ENCODE data around the gene SVIL.
"Not testable (repeated sequence)": the region's sequence is repeated elsewhere in the genome, so short reads cannot be mapped to it uniquely, and the experiment has no call there.

SVIL gene

DNA sequence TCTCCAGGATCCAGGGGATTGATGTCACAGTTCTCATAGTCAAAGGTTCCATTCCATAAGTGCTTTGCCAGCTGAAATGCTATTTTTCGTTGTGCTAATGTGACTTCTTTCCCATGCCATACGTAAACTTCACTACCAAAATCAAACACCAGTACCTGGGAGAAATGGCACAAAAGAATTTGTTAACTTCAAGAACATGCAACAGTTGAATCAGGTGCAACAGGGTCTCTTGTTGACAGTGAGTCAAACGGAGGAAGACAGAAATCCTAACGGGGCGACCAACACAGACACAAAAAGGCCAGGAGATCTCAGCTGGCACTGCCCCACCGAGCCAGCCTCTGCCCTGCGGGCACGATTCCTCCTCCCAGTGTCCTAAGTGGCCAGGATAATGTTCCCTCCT is 150.1 kb downstream of the SVIL start:
- DNase-seq (ENCODE audit: low read depth) = not testable (repeated sequence)

DNA sequence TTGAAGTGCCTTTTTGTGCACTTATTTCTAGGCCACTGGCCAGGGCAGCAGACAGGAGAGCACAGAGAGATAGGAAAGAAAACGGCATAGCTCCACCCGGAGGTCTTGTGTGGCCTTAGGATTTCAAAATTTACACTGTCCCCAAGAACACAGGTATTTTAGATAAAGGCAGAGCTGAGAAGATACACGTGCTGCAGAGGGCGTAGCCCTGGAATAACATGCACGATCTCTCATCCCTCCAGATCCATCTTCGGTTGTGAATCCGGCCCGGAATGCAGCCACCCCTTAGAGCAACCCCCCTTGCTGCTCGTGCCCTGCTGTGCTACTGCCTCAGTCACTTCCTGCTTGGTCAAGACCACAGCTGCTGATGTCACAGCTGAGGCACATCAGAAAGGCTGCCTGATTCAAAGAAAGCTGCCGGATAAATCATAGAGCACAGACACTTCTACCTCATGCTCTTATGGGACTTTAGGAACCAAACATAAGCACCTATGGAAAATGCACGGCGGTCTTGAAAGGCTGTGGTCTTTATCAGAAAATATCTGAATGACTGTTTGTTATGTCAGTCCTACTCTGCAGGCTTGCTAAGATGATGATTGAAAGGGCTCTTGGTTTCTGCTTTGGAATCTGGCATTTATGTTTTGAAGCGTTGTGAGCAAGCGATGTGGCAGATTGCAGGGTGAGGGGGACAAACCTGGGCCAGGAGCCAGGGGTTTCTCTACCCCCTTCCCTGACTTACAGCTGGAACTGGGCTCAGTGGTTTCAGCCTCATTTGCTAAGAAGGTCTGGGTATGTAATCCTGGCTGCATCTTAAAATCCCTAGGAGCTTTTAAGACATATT is 152.0 kb downstream of the SVIL start:
- DNase-seq (ENCODE audit: low read depth) = peak; percentile 53

DNA sequence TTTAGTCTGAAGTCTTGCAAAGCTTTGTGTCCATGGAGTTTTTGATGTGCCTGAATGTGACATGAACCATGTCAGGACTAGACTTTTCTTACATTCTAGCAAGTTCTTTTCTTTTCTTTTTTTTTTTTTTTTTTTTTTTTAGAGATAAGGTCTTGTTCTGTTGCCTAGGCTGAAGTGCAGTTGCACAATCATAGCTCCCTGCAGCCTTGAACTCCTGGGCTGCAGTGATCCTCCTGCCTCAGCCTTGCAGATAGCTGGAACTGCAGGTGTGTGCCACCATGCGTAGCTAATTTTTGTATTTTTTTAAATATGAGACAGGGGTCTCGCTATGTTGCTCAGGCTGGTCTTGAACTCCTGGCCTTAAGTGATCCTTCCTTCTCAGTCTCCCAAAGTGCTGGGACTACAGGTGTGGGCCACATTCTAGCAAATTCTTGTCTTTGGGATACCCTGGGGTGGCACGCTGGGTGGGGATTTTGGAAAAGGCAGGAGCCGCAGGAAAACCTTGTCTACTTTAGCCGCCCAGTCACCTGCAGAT is 152.8 kb downstream of the SVIL start:
- no peak for DNase-seq (ENCODE audit: low read depth)

DNA sequence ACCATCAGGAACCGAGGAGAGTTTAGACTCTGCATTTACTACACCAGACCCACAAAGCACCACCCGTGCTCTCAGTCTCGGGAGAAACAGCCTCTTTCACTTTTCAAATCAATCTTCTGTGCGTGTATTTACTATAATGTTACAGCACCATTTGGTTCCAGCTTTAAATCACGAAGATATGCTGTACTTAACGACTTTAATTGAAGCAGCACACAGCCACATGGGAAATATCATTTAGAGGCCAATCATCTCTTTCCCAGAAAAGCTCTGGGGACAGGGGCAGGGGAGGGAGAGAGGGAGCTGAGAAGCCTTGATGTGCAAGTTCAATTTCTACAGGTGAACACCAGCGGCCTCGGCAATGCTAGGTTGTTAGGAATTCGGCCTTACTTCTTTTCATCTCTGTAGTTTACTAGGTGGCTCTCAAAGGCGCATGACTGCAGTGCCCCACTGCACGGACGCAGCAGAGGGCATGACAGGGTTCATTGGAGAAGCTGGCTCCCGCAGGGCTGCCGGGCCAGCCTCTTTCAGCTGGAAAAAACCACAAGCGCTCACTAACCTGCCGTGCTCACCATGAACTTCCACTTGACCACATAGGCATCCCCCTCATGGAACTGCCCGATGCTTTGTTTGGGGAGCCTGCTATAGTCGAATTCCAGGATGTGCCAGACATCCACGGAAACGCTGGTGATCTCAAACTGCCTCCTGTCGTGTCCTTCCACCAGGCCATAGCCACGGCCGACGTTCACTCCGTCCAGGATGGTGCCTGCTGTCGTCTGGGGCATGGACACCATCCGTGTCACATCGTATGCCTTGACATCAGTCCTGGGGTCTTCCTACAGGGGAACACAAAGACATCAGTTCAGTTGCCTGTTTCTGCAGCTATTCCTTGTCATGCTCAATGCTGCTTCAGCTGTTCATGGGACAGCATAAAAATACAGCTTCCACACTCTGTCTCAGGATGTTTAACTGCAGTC is 154.5 kb downstream of the SVIL start:
- DNase-seq (ENCODE audit: low read depth) = no peak

DNA sequence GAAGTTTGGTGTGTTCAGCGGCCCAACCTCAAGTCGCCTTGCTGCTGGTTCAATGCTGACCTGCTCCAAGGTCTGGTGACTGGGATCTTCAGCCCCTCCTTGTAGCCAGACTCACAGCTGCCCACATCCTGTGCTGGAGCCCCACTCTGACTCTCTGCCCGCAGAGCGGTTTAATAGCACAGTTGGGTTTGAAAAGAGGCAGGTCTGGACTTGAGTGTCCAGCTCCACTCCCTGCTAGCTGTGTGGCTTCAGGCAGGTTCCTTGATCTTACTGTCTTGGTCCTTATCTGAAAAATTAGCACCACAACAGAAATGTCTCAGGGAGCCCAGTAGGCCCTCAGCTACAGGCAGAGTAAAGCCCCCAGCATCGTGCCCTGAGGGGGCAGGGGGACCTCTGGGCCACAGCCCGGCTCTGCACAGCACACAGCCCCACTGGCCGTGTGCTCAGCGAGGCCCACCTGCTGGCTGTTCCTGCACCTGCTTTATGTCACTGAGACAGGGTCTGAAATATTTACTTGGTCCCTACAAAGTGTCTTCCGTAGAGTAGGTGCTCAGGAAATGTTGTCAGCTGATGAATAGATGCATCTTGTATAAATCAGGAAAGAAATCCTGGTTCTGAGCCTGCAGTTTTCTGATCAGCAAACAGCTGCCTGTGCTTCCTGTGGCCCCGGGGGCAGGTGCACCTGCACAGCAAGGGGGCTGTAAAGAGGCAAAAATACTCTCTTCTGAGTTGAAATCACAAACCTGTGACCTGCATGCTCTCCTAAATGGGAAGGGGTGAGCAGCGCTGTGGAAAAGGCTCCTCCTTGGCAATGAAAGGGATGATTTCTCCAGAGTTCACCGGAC is 155.5 kb downstream of the SVIL start:
- peak; percentile 44 for DNase-seq (ENCODE audit: low read depth)

DNA sequence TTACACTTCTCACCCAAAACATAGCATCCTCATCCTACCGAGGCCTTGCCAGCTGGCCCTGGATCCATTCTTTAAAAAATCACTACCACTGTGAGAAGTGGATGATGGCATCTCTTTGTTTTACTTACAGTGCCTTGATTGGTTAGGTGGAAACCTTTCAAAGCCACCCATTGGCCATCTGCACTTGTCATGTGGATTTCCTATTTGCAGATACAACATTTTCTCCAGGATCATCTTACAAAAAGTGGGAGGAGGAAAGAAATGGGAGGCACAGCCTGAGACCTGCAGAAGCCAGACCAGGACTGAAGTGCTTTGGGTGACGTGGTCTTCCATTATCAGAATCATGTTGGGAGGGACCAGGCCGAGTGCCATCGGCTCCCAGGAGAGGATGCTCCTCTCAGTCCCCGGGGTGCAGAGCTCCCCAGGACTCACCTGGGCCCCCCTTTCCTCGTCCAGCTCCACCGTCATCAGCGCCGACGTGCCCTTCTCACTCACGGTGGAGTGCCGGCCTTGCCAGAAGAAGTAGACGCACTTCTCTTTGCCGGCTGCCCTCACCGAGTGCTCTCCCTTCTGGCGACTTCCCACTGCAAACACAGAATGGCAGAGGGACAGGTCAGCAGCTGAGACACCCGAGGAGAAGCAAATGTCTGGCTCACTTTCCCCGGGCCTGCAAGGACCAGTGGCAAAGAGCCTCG is 161.2 kb downstream of the SVIL start:
- DNase-seq (ENCODE audit: low read depth) = no peak

DNA sequence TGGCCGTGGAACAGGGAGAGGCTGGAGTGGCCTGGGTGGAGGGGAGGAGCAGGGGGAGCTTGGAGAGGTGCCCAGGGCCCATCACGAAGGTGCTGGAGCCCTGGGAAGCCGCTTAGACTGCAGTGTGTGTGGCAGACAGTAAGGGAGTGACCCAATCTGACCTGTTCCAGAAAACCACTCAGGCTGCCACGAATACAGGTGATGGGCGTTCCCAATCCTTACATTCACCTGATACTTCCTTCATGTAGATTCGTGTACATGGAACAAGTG is 161.7 kb downstream of the SVIL start:
- no peak for DNase-seq (ENCODE audit: low read depth)

DNA sequence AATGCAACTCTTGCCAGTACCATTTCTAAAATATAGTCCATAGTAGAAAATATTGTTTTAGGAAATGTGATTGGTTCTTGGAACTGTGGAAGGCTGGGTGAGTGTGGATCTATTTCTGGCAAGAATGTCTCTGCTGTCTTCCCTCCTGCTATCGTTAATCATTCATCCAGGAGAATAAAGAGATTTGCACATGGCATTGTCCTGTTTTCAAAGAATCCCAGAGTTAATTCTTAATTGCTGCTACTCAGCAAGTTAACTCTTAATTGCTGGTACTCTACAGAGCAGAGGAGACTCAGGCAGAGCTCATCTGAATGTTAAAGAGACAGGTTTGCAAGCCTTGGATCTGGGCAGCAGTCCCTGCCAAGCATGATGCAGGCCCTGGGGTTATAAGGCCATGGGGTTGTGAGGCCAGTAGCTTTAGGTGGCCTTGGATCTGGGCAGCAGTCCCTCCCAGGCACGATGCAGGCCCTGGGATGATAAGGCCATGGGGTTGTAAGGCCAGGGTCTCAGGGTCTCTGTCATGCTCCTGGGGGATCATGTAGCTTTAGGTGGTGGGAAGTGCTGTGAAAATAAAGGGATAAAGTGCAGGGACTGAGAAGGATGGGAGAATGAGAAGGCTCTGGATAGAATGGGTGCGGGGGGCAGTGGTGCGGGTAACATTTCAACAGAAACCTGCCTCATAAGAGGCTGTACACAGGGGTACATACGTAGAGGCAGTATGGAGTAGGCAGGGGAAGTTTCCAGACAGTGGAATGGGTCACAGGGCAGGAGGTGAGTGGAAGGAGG is 162.3 kb downstream of the SVIL start:
- DNase-seq (ENCODE audit: low read depth) = no peak

DNA sequence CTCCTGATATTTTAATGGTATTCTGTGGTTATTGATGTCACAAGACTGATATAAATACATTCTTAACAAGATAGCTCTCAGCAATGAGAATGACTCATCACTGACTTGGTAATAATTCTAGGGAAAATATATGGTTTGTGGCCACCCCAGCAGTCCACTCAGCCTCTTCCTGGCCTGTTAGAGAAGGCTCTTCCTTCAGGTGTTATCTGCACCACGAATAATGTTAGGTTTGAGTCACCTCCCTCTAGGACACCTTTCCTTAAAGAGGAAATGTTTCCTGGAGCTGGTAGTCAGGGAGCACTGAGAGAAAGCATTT is 163.3 kb downstream of the SVIL start:
- peak; percentile 59 for DNase-seq (ENCODE audit: low read depth)

DNA sequence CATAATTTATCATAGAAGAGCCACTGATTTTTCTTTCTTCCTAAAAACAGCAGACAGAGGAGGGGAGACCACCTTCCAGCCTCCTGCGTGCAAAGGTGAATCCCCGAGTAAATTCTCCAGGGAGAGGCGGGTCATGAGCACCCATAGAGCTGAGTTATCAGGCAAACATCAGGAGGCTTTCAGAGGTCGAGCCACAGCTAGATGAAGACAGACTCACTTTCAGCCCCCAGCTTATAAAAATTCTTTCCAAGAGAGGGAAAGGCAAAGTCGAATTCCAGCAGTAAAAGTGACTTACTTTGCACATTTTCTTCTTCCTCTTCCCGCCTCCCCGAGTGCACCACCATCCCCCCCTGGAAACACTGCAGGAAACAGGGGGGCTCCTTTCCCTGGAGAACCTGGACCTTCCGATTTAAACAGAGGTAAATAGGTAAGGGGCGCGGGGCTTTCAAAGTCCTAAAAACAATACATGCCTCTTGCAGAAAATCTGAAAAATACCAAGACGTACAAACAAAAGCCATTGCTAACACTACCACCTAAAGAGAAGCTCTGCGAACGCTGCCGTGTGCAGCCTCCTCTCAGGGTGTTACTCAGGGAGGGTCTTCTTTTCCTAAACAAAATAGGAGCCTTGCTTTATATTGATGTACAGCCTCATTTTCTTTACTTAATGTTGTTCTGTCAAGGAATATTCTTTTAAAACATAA is 163.8 kb downstream of the SVIL start:
- no peak for DNase-seq (ENCODE audit: low read depth)

DNA sequence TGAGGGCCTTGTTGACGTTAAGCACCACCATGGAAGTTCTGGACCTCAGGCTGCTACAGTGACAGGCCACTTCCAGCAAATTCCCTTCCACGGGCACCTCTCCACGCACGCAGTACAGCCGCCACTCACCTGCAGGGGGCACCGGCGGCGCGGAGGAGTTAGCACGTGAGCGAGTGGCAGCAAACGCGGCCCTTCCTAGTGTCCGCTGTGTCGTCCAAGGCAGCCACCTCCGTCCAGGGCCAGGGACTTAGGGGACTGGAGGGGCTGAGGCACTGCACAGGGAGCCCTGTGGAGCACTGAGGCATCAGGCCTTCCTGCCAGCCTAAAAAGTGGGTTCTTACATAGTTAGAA is 164.4 kb downstream of the SVIL start:
- DNase-seq (ENCODE audit: low read depth) = no peak

DNA sequence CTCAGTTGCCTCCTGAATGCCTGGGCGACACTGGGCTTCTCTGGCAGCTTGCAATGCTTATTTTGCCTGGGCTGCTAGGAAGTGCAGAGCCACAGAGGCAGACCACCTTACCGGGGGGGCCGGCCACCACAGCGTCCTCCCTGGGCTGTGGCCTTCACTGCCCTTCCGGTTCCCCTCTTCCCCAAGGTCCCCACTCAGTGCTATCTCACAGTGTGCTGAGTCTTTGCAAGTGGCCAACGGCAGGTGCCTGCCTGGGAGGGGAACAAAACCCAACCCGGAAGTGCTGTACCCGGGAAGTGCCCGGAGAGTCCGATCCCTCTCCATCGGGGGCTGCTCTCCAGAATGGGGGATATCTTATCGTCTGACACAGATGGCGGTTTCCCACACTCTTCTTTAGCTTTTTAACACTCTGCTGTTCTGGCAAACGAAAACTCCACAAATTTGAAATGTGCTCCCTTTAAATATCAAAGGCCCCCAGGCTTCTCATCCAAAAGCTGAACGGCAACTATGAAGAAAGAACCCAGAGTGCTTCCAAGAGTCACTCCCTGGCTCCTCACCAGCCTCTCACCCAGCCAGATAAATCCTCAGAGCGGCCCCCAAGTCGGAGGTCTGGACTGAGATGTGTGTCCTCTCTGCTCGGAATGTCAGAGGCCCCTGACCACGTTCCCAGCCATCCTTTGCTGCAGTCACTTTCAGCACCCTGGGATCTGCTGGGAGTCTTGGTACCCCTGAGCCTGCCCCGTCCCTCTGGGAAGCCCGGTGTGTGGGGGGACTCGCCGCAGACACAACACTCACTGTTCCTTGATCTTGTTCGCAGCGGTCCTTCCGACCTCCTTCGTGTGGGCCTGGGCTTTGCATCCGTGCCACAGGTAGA is 165.1 kb downstream of the SVIL start:
- no peak for DNase-seq (ENCODE audit: low read depth)

DNA sequence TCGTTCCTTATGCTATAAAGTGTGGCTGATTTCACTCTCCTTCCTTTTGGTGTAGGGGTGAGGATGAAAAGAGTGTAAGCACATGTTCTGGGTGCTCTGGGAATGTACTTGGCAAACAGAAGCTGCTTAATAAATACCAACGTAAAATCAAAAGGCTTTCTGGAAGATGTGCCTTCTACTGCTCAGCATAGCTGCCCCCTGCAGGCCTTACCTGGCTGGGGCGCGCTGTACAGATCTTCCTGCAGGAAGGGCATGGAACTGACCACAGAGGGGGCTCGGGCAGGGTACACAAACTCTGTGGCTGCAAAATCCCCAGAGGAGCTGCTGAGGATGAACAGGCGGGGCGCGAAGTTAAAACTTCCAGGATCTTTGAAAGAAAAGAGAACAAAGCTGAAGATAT is 169.4 kb downstream of the SVIL start:
- DNase-seq (ENCODE audit: low read depth) = no peak

DNA sequence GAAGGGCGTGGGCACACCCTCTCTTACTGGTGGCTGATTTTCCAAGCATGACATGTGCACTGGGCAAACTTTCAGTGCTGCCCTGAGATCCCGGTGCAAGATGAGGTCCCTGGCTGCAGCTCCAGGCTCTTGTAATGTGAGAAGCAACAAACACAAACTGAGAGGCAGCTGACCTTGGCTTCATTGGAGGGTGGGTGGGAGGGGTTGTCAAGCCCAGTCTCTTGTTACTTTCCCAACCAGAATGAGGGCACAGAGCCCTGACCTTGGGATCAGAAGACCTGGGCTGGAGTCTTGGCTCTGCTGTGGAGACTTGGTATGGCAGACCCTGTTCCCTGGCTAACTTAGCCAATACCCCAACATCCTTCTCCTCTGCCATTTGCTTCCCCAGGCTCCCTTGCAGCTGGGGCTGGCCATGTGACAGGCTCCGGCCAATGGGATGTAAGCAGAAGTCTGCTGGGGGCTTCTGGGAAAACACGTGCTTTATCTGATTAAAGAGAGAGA is 170.1 kb downstream of the SVIL start:
- not testable (repeated sequence) for DNase-seq (ENCODE audit: low read depth)

DNA sequence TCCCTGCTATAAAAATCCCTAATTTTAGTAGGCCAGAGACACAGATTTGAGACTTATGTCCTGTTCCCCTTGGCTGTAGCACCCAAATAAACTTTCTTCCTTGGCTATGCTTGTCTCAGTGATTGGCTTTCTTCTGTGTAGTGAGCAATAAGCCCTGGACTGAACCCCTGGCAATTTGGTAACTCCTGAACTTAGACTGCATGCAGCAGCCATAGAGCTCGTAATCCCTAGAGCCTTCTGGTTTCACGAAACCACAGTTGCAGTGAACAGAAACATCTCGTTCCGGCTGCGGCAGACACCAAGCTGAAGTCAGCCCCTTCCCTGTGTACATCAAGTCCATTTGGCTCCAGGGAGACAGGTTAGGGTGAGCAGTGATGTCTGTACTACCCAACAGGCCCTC is 173.7 kb downstream of the SVIL start:
- no peak for DNase-seq (ENCODE audit: low read depth)

DNA sequence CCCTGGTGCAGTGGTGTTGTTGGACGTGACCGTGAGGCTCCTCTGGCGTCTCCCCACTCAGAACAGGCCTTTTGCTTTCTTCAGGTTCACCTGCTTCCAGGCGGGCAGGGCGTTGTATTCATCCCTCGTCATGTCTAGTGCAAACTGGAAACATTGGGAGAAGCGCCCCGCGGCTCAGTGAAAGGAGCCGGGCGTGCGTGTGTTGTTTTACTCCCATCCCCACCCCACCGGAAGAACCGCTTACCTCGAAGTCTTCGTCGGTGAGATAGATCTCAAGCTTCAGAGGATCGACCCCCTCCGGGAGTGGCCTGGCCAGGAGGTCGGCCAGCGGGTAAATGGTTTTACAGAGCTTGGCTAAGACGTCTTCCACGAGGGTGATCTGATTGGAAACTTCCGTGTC is 176.6 kb downstream of the SVIL start:
- not testable (repeated sequence) for DNase-seq (ENCODE audit: low read depth)

DNA sequence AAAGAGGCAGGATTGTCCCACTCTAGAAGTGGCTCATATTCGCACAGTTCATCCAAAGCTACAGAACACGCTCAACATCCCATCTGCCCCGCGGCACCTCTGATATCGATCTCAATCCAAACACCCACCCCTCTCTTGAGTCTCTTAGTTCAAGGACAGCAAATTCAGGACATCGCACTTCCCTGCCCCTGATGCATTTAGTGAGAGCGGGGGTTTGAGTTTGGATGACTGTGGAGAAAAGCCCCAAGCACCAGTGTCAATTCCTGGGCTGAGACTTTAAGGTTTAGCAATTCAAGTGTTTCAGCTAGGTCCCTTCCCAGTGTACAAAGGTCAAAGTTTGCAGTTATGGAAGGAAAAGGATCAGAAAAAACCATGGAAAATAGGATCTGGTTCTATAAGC is 179.7 kb downstream of the SVIL start:
- no peak for DNase-seq (ENCODE audit: low read depth)

DNA sequence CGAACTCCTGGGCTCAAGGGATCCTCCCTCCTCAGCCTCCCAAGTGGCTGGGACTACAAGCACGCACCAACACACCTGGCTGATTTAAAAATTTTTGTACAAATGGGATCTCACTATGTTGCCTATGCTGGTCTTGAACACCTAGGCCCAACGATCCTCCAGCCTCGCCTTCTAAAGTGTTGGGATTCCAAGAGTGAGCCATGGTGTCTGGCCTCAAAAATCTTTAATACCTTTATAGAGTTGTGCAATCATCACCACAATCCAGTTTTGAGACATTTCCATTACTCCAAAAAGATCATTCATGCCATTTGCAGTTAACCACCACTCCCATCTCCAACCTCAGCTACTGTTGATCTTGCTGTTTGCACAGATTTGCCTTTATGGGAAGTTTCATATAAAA is 180.5 kb downstream of the SVIL start:
- DNase-seq (ENCODE audit: low read depth) = no peak

DNA sequence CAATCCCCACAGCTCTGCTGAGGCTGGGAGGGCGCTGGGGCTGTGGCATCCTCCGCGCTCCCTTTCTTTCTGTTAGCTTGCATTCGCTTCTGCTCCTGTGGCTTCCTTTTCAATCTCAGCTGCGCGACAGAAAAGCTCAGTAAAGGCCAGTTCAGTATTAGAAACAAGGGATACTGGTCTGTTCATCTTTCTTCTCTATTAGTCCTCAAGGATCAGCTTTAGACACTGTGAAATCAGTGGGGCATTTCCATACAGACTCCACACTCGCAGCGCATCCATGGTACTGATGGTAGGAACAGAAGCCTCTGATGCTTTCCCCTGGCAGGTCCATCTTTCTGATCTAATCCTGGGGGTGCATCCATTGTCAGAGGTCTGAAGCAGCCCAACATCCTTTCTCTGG is 182.2 kb downstream of the SVIL start:
- no peak for DNase-seq (ENCODE audit: low read depth)

Data from non-pigmented ciliary epithelial cell (primary cell).